ENCODE measurements around the gene HLA-DQA1.
"Not testable (repeated sequence)": the region's sequence is repeated elsewhere in the genome, so short reads cannot be mapped to it uniquely, and the experiment has no call there.

The HLA-DQA1 gene

DNA sequence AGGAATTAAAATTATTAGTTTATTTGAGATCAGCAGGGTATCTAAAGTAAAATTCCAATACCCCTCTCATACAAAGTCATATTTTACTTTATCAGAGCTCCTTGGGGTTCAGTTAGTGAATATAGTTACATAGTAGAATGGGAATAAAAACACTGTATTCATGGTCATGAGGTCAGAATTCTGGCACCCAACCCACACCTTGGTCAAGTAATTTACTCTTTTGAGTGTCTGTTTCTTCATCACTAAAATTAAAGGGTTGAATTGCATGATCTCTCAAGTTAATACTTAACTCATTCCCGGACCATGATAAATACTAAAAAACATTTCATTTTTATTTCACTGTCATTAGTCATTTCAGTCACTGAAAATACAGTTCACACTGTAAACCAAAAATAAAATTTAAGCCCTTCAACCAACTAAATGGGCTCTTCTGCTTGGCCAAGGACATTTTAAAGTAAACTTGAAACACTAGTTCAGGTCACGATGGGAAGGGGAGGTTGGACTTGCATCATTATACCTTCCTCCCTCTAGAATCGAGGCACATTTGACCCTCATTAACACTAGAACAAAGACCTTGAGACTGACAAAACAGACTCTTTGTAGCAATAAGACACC, 26.4 kb upstream of the HLA-DQA1 start:
- H3K4me1 Mint-ChIP-seq (ENCODE audit: low read depth), result peaks cover 9% of the 10 kb centered on the region
- peaks cover 5% of the 10 kb centered on the region for H3K27me3 Mint-ChIP-seq
- H3K36me3 Mint-ChIP-seq, result no peaks in the 10 kb centered on the region
- no peaks in the 10 kb centered on the region for H3K9me3 Mint-ChIP-seq (ENCODE audit: low read depth)
- no peak overlapping the region for H3K4me3 Mint-ChIP-seq
- H3K27ac Mint-ChIP-seq, result no peak overlapping the region

DNA sequence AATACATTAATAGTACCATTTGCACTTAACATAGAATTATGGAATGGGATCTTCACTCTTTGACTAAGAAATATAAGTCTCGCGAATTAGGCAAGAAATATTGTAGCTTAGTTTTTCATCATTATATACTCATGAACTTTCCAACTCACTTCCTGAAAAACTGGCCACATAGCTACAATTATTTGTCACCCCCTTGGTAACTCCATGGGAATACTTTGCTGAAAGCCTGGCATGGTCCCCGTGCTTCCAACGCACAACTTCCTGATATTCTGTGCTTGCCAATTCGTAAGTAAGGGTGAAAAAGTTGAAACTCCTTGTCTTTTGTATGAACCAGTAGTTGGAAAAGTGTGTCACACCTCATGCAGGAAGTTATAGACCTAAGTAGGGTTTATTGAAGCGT, 23.7 kb upstream of the HLA-DQA1 start:
- Mint-ChIP-seq H3K4me1 (ENCODE audit: low read depth) (peaks cover 7% of the 10 kb centered on the region), H3K27ac (no peak overlapping the region), H3K4me3 (no peak overlapping the region), H3K36me3 (peaks cover 6% of the 10 kb centered on the region), H3K9me3 (ENCODE audit: low read depth) (peaks cover 4% of the 10 kb centered on the region), H3K27me3 (no peaks in the 10 kb centered on the region)

DNA sequence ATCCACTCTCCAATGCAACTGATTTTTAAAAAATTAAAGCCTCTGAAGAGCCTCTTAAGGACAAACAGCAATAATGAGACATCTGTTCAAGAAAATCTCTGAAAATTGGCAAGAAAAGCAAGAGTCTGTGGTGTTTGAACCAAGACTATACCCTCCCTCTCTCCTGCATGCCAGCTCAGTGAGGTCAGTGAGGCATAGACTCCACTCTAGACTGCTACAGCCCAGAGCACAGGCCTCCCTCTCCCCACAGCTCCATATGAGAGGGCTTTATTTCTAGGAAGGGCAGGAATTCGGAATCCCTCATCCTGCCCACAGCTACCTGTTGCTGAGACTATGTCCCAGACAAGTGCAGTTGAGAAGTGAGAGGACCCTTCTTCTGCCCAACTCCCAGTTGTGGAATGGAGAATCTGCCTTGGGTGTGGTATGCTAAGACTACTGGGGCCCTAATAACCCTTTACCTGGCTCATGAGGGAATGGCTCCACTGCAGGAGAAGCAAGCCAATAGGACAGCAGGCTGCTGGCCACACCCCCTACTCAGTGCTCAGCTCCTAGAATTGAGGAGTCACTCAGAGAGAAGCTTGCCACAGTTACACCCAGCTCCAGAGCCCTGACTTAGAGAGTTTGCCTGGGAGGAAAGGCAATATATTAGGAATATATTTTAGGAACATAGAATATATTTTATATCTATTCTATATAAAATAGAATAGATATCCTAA, 22.7 kb upstream of the HLA-DQA1 start:
- Mint-ChIP-seq H3K4me1 (ENCODE audit: low read depth) (peaks cover 6% of the 10 kb centered on the region), H3K27me3 (no peaks in the 10 kb centered on the region), H3K4me3 (no peak overlapping the region), H3K9me3 (ENCODE audit: low read depth) (peaks cover 8% of the 10 kb centered on the region), H3K36me3 (peaks cover 6% of the 10 kb centered on the region), H3K27ac (no peak overlapping the region)

DNA sequence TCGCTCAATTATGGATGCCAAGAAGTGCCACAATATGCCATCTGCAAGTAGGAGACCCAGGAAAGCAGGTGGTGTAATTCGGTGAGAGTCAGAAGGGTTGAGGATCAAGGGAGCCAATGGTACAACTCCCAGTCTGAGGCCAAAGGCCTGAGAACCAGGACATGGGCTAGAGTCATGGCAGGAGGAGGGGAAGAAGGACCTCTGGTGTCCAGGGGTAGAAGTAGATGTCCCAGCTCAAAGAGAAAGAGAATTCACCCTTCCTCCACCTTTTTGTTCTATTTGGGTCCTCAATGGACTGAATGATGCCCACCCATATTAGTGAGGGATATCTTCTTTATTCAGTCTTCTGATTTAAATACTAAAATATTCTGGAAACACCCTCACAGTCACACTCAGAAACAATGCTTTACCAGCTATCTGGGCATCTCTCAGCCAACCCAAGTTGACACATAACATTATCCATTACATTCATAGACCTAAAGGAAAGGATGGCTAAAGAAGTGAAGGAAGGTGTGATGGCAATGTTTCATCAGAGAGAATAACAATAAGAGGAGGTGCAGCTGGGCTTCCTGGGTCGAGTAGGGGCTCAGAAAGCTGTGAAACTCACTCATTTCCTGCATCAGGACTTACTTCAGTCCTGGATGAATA, 21.2 kb upstream of the HLA-DQA1 start:
- H3K4me3 Mint-ChIP-seq, result no peak overlapping the region
- no peaks in the 10 kb centered on the region for H3K27me3 Mint-ChIP-seq
- peaks cover 6% of the 10 kb centered on the region for H3K36me3 Mint-ChIP-seq
- H3K27ac Mint-ChIP-seq, result no peak overlapping the region
- H3K9me3 Mint-ChIP-seq (ENCODE audit: low read depth), result peaks cover 8% of the 10 kb centered on the region
- H3K4me1 Mint-ChIP-seq (ENCODE audit: low read depth), result peaks cover 5% of the 10 kb centered on the region

DNA sequence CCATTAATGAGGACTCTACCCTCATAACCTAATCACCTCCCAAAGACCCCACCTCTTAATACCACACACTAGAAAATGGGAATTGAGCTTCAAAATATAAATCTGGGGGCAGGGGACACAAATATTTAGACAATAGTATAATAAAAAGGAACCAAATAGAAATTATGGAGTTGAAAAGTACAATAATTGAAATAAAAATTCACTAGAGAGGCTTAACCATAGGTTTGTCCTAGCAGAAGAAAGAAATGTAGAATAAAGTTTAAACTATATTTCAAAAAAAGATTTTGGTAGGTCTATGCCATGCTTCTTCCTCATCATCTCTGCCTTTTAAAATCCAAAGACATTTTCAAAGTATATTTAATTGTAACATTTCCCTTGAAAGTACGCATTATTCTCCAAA, 19.5 kb upstream of the HLA-DQA1 start:
- peaks cover 20% of the 10 kb centered on the region for H3K4me1 Mint-ChIP-seq (ENCODE audit: low read depth)

DNA sequence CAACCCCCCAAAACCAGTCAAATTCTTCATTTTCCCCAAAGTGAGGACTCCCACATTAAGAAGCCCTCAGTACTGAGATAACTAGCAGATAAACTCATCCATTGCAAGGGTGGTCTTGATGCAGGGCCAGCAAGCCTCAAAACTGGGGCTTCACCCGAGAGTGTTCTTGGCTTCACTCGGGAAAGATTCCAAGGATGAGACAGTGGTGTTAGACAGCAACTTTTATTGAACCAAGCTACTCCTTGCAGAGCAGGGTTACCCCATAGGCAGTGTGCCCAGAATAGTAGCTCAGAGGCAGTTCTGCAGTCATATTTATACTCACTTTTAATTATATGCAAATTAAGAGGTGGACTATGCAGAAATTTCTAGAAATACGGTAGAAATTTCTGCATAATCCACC, 15.8 kb upstream of the HLA-DQA1 start:
- Mint-ChIP-seq H3K4me1 (ENCODE audit: low read depth) (peaks cover 43% of the 10 kb centered on the region), H3K27ac (no peak overlapping the region), H3K36me3 (peaks cover 6% of the 10 kb centered on the region), H3K27me3 (no peaks in the 10 kb centered on the region), H3K4me3 (no peak overlapping the region), H3K9me3 (ENCODE audit: low read depth) (peaks cover 8% of the 10 kb centered on the region)

More for the DNA sequence above, 19.5 kb upstream of the HLA-DQA1 start:
- H3K9me3 Mint-ChIP-seq (ENCODE audit: low read depth), result peaks cover 8% of the 10 kb centered on the region
- no peak overlapping the region for H3K4me3 Mint-ChIP-seq
- no peaks in the 10 kb centered on the region for H3K27me3 Mint-ChIP-seq
- peaks cover 6% of the 10 kb centered on the region for H3K36me3 Mint-ChIP-seq
- H3K27ac Mint-ChIP-seq, result no peak overlapping the region

DNA sequence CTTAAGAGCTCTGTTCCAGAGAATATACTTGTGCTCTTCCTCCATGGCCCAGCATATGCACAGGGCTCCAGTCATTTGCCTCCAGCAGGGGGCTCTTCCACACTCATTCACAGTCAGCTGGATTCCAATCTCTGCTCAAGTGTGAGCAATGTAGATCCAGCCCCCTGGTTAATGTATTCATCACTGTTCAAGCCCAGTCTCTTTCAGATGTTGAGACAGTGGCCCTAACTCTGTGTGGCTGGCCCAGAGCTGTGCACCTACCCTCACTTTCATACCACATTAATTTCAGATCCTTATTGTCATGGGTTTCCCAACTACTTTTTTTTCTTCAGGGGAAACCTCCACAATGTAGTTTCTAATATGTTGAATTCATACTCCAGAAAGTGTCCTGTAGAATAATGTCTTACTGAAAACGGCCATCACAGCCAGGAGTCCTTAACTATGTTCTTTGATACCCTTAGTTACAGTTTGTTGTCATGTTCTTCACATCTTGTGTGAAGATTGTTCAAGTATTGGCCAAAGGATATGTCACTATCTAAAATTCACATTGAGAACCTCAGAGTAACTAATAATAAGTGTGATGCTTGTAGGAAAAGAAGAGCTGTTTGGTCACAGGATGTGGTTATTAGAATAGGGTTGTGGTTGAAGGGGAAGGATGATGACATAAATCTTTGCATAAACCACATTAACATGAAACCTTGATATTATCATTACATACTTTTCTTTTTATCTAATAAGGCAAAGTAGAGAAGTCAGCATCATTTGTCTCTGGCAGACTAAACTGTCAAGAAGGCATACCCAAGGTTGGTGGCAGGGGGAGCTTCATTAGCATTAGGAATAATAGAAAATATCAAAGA, 14.4 kb upstream of the HLA-DQA1 start:
- peak overlapping the region; percentile 91 for H3K27ac Mint-ChIP-seq
- H3K4me3 Mint-ChIP-seq, result peak overlapping the region; percentile 71
- H3K36me3 Mint-ChIP-seq, result peaks cover 3% of the 10 kb centered on the region
- H3K27me3 Mint-ChIP-seq, result no peaks in the 10 kb centered on the region
- H3K9me3 Mint-ChIP-seq (ENCODE audit: low read depth), result peaks cover 8% of the 10 kb centered on the region
- peaks cover 47% of the 10 kb centered on the region for H3K4me1 Mint-ChIP-seq (ENCODE audit: low read depth)

DNA sequence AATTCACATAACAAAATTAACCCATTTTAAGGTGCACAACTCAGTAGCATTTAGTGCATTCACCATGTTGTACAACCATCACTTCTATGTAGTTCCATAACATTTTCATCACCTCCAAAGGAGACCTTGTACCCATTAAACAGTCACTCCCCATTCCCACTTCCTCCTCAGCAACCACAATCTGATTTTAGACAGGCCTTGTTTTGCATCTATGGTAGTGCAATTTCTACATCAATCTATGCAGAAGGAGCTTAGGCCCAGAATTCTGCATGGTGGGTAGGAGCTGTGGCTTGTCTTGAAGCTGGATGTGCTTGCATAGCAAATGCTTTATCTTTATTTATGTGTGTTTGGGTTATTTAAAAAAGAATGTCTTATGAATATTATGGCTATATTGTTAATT, 13.5 kb upstream of the HLA-DQA1 start:
- Mint-ChIP-seq H3K27me3 (no peaks in the 10 kb centered on the region), H3K9me3 (ENCODE audit: low read depth) (peaks cover 3% of the 10 kb centered on the region), H3K36me3 (no peaks in the 10 kb centered on the region), H3K27ac (no peak overlapping the region), H3K4me3 (no peak overlapping the region), H3K4me1 (ENCODE audit: low read depth) (peaks cover 50% of the 10 kb centered on the region)

DNA sequence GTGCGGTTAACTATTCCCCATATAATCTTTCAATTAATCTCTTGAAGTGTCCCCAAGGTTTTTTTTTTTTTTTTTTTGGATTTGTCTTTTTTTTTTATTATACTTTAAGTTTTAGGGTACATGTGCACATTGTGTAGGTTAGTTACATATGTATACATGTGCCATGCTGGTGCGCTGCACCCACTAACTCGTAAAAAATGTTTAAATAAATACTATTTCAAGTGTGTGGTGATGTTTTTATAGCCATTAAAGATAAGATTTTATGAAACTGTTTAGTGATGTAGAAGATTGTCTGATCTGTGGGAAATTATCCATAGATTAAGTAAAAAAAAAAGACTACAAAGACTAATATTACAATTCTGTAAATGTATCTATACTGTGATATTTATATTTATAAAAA, 12.6 kb upstream of the HLA-DQA1 start:
- H3K27ac Mint-ChIP-seq, result no peak overlapping the region

DNA sequence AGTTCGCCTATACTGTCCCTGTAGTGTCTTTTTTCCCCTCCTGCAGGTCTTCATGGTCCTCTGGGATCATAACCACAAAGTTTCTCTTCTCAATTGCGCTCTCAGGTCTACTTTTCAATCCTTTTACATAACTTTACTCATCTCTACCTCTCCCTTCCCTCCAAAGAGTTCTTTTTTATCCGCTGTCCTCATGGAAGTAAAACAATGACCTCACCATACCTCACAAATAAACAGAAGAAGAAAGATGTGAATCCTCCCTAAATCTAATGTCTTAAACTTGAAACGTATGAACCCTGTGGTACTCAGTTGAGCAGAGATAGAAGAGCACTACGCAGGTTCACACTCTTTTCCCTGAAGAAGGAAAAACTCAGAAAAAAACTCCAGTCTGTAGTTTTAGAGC, 12.1 kb upstream of the HLA-DQA1 start:
- Mint-ChIP-seq H3K4me1 (ENCODE audit: low read depth) (peaks cover 49% of the 10 kb centered on the region), H3K4me3 (no peak overlapping the region), H3K27ac (peak overlapping the region; percentile 64)

More for the DNA sequence above, 12.6 kb upstream of the HLA-DQA1 start:
- no peak overlapping the region for H3K4me3 Mint-ChIP-seq
- H3K9me3 Mint-ChIP-seq (ENCODE audit: low read depth), result no peaks in the 10 kb centered on the region
- peaks cover 50% of the 10 kb centered on the region for H3K4me1 Mint-ChIP-seq (ENCODE audit: low read depth)
- H3K27me3 Mint-ChIP-seq, result no peaks in the 10 kb centered on the region
- H3K36me3 Mint-ChIP-seq, result no peaks in the 10 kb centered on the region

DNA sequence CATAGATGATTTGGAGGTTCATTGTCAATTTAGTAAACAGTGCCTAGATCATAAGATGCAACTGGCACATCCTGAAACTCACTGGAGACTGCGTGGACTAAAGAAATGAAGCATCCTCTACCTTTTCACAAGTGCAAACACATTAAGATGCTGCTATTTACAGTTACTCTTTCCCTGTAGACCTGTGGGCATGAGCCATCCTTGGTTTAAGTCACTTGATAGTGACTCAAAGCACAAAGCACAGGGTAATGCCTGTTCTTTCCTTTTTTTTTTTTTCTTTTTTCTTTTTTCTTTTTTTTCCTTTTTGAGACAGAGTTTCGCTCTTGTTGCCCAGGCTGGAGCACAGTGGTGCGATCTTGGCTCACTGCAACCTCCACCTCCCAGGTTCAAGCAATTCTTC, 10.0 kb upstream of the HLA-DQA1 start:
- Mint-ChIP-seq H3K27me3 (no peaks in the 10 kb centered on the region), H3K9me3 (ENCODE audit: low read depth) (no peaks in the 10 kb centered on the region), H3K27ac (no peak overlapping the region), H3K4me1 (ENCODE audit: low read depth) (peaks cover 37% of the 10 kb centered on the region), H3K36me3 (no peaks in the 10 kb centered on the region), H3K4me3 (no peak overlapping the region)

More for the DNA sequence above, 12.1 kb upstream of the HLA-DQA1 start:
- H3K36me3 Mint-ChIP-seq, result no peaks in the 10 kb centered on the region
- H3K27me3 Mint-ChIP-seq, result no peaks in the 10 kb centered on the region
- no peaks in the 10 kb centered on the region for H3K9me3 Mint-ChIP-seq (ENCODE audit: low read depth)

DNA sequence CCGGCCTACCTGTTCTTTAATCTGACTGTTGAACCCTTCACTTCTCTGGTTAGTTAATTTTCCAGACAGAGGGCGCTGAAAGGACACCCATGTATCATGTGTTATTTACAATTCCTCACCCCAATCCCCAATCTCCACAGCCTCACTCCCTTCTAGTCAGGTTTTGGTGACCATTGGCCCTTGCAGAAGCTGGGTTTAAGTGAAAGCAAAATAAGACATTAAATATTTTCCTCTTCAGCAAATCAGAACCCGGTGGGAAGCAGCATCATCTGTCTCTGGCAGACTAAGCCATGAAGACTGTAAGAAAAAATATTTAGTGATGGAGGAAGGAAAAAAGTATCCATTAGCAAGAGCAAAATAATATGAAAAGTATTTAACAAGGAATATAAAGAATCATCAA, 9.4 kb upstream of the HLA-DQA1 start:
- Mint-ChIP-seq H3K4me3 (no peak overlapping the region), H3K27me3 (no peaks in the 10 kb centered on the region), H3K36me3 (no peaks in the 10 kb centered on the region), H3K4me1 (ENCODE audit: low read depth) (peaks cover 35% of the 10 kb centered on the region), H3K27ac (no peak overlapping the region), H3K9me3 (ENCODE audit: low read depth) (no peaks in the 10 kb centered on the region)

DNA sequence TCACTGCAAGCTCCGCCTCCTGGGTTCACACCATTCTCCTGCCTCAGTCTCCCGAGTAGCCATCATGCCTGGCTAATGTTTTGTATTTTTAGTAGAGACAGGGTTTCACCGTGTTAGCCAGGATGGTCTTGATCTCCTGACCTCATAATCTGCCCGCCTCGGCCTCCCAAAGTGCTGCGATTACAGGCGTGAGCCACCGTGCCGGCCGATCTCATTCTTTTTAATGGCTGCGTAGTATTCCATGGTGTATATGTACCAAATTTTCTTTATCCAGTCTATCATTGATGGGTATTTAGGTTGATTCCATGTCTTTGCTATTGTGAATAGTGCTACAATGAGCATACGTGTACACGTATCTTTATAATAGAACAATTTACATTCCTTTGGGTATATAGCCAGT, 7.4 kb upstream of the HLA-DQA1 start:
- H3K4me3 Mint-ChIP-seq; H3K27ac Mint-ChIP-seq; H3K27me3 Mint-ChIP-seq; H3K36me3 Mint-ChIP-seq; H3K9me3 Mint-ChIP-seq (ENCODE audit: low read depth): not testable (repeated sequence)
- H3K4me1 Mint-ChIP-seq (ENCODE audit: low read depth), result peaks cover 20% of the 10 kb centered on the region

DNA sequence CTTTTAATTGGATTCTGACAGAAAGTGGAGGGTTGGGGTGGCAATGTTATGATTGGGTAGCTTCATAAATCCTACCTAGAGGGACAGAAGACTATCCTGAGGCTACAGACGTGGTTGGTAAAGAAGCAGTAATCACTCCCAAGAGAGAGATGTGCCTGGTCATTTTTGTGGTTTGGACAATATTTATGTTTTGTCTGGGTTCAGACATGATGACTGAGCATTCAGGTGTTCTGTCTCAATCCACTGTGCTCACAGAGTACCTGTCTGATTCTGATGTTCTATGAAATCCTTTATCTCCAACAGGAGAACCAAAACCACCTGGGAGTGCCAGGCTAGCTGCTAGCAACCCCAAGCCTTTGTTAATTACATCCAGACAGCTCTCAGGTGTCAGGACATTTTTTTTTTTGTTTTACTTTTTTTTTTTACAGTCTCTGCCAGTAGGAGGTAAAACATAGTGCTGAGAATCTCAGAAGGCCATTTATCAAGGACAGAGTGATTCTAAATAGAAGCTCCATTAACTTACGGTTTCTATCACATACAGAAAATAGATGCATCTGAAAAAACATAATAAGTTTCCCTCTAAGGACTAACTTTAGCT, 1.6 kb upstream of the HLA-DQA1 start:
- H3K4me3 Mint-ChIP-seq, result no peak overlapping the region
- H3K36me3 Mint-ChIP-seq, result no peaks in the 10 kb centered on the region
- peaks cover 3% of the 10 kb centered on the region for H3K27me3 Mint-ChIP-seq
- peaks cover 5% of the 10 kb centered on the region for H3K4me1 Mint-ChIP-seq (ENCODE audit: low read depth)
- no peak overlapping the region for H3K27ac Mint-ChIP-seq
- H3K9me3 Mint-ChIP-seq (ENCODE audit: low read depth), result no peaks in the 10 kb centered on the region

Measured in activated naive CD8-positive, alpha-beta T cell (primary cell).